ENCODE data around the gene DRGX.

DRGX gene

DNA sequence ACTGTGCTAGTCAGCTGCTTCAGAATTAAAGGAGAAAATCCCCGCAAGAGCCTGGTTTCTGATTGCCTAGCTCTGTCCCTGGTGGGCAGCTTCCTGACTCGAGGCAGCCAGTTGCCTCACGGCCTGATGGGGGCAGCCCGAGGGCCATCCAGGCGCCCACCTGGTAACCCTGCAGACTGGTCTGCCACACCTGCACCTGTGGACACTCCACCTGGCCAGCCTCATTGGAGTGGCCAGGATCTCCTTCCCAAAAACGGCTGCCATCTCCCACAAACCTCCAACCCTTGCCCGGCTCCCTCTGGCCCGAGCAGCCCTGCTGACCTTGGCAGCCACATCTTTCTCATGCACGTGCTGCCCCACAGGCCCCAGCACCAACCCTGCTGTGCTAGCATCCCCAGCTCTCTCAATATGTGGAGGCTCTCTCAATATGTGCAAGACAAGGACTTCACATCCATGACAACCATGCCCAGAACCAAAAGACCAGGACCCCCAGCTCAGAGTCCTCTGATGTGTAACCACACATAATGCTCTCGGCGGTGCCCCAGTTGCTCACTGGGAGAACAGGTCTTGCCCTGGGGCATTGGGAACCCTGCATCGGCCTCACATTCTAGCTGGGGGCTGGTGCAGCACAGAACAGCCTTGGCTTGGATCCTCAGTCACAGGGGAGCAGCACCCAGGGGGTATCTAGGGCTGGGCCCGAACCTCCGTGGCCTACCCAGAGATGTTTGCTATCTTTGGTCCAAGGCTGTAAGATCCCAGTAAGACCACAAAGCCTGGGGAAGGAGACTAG, 14.6 kb downstream of the DRGX start:
- no peak for DNase-seq

DNA sequence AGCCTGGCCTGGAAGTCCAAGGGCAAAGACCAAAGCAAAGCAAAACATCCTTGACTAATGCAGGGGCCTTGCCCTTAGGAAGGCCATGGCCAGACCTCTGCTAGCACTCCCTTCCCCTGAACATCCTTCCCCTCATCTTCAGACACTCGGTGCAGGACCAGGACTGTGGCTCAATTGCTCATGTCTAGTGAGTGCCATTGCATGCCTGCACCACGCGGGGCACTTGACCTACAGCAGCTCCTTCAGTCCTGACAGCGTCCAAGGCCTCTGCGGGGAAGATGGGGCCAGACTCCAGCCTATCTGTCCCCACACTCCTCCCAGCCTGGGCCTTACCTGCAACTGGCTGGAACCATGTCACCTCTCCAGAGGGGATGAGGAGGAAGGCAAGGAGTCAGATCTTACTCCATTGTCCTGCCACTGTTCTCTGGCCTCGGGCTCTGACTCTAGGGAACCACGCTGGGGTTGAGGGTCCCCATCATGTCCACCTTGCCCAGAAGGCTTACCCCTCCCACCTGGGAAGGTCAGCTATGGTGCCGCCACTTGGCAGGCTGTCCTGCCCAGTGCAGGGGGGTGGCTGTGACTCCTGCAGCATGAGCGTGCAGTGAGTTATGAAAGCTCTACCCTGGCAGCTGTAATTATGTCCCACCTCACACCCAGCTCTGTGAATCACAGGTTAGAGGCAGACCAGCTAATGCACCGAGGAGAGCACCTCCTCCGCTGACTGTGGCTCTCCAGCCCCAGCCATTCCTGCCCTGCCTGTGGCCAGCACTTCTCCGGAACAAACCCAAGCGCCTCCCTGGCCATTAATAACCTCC, 16.1 kb downstream of the DRGX start:
- no peak for DNase-seq

DNA sequence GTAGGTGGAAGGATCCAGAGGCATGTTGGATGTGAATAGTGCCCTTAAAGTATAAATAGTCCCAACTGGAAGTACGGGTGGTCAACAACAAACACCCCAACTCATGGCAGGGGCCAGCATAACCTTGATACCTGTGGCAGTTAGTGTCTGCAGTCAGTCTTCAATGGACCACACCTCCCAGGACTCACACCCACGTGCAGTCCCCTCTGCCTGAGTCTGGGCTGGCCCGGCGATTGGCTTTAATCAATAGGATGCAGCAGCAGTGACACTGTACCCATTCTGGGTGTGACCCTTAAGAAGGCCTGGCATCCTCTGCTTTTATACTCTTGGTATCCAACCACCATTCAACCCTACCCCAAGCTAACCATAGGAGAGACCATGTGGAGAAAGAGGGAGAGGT, 18.6 kb downstream of the DRGX start:
- no peak for DNase-seq

DNA sequence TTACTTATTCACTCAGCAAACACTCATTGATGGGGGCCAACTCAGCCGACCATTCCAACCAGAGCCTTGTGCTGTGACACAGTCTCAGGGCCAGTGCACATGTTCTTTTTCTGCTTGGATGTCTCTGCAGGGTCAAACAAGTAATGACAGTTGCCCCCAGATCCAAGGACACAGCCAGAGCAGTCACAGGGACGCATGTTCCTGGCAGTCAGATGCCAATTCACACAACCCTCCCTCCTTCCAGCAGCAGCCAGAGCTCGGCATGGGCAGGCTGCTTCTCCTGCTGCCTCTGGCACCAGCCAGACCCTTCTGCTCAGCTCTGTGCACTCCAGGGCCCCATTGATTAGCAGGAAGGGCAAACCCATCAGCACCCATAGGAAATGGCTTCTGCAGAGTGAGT, 20.3 kb downstream of the DRGX start:
- no peak for DNase-seq

DNA sequence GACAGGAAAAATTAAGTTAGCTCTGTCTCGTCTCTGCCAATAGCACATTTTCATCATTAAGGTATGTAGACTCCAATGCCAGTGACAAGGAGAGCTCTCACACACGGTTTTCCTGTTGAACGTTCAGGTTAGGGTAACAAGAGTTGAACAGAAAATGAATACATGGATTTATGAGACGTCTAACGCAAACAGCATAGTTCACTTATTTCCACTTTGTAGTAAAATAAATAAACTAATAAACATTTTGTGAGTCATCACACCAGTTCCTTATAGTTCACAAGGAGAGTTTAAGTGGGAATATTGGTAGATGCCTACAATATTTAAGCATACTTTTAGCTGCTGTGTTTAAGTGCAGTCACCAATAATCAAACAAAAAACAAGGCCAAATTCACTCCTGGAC, 21.1 kb downstream of the DRGX start:
- DNase-seq: no peak

DNA sequence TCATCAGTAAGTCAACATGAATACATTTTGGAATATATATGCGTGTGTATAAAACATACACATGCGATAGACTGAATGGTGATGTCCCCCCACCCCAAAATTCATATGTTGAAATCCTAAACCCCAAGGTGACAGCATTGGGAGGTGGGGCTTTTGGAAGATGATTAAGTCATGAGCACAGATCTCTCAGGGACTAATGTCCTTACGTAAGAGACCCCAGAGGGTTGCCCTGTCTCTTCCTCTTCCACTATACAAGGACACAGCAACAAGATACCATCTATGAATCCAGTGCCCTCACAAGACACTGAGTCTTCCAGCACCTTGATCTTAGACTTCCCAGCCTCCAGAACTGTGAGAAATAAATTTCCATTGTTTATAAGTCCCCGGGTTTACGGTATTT, 22.5 kb downstream of the DRGX start:
- DNase-seq: no peak

DNA sequence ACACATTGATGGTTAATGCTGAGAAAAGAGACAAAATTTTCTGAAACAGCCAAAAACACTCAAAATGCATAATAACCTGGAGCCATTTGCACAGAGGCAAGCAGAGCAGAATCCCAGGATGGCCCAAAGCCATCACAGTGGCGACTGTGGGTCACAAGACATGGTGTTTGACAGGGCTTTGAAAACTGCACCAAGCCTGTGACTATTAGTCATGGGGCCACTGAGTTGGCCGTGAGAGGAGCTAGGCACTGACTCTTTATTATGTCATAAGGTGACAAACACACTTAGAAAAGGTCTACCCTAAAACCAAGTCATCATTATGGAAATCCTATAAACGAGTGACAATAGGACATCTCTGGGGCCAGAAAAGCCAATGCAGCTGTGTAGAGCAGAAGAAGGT, 23.9 kb downstream of the DRGX start:
- DNase-seq: no peak

DNA sequence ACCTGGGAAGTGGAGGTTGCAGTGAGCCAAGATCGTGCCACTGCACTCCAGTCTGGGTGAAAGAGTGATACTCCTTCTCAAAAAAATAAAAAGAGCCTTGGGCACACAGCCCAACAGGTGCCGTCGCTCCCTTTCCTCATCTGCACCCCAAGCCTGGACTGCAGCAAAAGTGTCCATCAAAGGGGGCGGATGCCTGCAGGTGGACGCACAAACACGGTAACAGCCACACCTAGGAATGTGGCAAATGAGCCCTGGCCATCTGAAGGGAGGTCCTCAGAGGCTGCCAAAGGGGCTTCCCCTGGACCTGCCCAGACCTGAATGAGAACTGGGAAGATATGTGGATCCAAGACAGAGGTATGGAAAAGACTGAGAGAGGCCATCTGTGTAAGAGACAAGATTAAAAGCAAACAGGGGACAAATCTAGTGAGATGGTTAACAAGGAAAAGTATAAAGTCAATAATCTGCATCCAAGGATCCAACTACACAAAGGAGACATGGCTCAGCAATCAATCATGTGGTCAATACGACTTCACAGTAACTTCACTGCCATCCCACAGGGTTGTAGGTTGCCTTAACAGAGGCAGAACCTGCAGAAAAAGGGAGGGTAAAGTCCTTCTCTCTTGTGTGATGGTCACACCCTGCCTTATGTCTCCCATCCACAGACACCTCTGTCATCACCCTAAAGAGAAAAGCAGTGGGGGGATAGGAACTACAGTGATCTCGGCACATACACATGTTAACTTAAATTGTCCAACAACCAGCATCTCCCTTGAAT, 25.4 kb downstream of the DRGX start:
- DNase-seq: no peak

DNA sequence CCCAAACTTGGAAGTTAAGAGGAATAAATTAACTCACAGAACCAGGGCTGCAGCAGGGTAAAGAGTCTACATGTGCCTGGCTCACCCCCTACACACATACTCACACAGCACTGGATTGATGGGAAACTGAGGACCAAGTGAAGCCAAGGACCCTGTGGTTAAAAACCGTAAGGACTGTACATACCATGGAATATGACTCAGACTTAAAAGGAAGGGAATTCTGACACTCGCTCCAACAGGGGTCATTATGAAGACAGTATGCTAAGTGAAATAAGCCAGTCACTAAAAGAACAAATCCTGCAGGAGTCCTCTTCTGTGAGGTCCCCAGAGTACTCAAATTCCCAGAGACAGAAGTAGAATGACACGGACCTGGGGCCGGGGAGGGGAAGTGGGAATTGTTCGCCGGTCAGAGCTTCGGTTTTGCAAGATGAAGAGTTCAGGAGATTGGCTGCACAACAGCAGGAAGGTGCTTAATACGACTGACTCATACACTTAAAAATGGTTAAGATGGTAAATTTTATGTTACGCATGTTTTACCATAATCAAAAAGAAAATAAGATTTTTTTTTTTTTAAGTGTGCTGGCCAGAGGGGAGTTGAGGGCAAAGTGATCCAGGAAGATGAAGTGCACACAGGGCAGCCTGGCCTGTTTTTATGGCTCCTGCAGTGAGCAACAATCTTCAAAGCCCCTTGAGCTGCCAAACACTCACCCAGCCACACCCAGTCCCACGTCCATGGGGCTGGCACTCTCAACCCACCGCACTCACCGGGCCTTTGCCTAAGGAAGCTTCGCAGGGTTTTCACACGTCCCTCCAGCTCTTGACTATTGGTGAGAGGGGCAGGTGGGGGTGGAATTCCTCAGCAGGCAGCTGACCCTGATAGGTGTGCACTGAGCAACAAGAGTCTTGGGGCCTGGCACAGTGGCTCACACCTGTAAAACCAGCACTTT, 26.4 kb downstream of the DRGX start:
- DNase-seq: no peak

DNA sequence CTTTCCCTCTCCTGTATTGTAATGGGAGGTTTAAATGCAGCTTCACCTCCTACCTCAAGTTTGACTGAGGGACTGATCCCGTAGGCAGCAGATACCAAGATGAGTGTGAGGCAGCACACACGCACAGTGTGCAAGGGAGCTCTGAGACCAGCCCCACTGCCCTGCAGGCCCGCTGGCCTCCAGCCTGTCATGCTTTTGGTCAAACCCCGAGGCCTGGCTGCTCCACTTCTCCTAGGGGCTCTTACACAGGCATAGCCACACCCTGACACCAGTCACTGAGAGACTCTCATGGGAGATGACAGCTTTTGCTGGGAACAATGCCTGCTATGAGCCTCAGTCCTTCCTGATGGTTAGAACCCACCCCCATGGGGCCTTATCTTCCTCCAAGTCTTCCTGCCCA, 27.6 kb downstream of the DRGX start:
- DNase-seq: no peak

DNA sequence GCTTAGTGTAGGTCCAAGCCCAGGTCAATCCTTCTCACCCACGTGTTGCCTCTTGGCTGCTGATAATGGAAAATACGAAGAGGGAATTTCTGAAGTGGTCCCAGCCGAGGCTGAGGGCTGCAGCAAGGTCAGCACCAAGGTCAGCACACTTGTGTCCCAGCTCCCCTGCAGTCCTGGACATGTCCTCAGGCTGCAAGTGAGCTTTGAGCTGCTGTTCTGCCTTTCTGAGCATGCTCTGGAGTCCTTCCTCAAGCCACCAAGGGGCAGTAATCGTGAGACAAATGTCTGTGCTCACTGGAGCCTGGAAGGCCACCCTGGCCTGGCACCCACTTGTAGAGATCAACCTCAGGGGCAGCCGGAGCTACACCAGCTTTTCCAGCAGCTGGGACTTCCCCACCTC, 28.3 kb downstream of the DRGX start:
- DNase-seq: no peak

DNA sequence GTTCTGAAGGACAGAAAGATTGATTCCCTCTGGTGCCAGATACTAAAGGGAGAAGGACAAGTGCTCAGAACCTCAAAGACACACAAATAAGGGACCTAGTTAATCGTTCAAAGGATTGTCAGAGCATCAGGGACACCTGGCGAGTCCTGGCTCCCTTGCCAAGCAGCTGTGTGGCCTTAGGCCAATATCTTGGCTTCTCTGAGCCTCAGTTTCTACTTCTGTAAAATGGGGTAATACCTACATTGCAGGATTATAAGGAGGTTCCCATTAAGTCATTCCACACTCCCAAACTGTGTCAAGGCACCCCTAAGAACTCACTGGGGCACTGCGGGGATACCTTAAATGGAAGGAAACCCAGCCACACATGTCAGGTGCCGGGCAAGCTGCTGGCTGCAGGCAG, 29.4 kb downstream of the DRGX start:
- DNase-seq: no peak

DNA sequence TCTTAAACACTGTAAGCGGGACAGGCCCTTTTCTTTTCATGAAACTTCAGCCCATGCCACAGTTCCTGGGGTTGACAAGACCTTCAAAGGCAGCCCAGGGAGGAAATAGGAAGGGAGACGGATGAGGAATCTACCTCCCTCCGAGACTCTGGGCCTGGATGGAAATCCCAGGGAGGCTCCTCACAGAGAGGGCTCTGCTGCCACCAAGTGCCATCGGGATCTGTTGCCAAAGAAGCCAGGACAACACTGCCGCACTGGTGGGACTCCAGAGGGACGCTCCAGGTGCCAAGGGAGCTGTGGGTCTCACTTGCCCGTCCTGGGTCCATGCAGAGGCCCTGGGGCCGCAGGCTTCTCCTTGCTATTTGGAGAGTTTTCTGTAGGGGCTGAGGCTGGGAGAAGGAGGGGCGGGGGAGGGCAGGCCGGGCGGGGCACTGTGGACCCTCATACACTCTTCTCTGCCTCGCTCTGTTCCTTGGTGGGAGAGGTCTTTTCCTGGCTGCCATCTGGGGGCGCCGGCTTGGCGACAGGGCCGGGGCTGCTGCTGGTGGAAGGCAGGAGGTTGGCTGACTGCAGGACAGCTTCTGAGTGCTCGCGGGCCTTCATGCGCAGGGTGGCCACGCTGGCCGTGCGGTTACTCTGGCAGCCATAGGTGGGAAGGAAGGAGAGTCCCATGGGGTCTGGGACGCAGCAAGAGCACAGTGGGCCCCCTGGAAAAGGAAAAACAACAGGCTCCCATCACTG, 30.0 kb downstream of the DRGX start:
- DNase-seq: no peak

DNA sequence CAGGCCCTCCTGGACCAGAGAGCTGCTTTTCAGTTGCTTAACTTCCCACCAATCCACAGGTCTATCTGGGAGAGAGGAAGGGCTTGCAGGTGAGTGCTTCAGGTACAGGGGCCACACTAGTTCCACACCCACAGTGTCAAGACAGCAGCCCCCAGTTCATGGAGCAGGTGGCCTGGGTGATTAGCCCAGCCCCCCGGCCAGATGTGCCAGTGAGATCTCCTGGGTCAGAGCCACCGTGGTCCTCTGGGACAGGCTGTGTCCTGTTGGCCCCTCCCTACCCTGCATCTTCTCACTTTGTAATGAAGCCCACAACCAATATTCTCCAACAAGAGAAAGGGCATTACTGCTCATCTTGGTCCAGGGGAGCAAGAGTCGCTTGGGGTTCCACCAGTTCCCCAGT, 30.6 kb downstream of the DRGX start:
- no peak for DNase-seq

DNA sequence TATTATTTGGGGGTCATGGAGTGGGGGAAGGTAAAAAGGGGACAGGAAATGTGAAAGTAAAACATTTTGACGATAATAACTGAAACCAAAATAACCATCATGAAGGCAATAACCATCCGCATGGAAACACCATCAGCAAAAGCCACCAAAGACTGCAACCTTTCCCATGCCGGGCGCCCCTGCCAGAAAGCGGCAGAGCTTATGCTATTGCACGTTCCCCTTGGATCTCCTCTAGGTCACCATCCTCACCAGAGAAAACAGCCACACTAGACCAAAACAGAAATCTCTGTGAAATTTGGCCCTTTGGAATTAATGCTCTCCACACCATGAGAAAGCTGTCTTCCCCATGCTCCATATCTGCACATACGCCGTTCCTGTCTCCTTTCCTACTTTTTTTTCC, 31.1 kb downstream of the DRGX start:
- DNase-seq: no peak

DNA sequence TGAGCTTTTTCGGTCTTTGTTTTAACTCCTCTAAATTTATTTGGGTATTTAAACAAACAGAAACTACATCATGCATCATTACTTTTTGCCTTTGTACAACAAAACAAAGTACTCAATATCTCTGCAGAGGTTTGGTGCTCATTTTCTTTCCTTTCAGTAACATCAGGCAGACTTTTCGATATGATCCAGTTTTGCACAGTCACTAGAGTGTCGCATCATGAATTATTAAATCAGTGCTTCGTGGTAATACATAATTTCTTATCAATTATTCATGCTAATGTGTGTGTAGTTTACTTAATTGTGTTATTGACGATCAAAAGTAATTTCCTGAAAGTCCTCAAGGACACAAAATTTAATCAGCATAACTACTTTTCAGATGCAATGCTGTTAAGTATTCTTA, 31.8 kb downstream of the DRGX start:
- DNase-seq: no peak

DNA sequence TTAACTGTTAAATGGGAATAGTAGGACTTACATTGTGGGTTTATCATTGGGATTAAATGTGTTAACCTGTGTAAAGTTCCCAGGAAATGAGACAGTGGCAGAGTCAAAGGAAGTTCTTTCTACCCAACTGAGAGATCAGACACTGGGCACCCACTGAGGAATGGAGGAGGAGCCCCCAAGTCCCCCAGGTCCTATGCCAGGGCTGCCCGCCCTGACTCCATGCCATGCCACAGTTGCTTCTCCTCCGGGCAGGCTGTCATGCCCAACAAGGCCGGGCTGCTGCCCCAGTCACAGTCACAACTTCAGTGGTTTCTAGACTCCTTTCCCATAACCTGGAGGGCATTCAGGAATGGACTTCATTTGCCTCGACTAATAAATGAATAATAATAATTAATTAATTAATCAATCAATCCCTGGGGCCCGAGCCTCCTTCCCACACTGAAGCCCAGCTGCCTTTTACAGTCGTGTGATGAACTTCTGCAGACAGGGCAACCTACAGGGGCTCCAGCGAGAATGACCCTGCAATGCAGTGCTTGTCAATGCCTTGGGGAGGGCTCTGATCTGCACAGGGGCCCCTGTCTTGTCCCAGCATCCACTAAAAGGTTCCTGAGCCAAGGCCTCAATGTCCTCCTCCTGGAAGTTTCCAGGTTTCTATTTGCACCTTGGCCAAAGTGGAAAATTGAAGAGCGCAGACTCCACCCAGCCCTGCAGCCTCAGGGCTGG, 32.4 kb downstream of the DRGX start:
- no peak for DNase-seq

DNA sequence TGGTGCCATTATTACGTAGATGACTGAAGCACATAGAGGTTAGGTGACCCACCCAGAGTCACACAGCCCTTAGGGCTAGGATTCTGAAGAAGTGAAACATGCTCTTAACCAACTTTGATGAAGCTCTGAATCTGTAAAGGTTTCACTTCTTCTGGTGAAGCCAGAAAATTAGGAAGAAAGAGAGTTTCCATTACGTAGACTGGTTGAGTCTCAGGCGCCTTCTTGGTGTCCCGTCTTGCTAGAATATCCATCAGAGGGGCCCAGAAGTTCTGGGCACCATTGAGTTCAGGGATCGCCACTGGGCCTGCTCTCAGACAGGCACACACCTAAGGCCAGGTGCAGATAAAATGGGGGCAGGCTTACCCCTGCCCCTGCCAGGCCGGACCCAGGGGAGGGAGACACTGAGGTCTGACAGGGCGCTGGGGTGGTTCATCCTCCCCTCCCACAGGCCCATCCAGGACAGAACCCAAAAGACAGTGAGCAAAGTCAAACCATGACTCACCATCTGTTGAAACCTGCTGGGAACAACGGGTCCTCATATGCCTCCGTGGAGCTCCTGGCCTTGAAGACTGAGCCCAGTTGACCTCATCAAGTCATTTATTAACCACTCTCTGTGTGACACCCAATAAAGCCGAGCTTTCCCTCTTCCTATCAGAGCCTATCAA, 33.2 kb downstream of the DRGX start:
- DNase-seq: no peak

DNA sequence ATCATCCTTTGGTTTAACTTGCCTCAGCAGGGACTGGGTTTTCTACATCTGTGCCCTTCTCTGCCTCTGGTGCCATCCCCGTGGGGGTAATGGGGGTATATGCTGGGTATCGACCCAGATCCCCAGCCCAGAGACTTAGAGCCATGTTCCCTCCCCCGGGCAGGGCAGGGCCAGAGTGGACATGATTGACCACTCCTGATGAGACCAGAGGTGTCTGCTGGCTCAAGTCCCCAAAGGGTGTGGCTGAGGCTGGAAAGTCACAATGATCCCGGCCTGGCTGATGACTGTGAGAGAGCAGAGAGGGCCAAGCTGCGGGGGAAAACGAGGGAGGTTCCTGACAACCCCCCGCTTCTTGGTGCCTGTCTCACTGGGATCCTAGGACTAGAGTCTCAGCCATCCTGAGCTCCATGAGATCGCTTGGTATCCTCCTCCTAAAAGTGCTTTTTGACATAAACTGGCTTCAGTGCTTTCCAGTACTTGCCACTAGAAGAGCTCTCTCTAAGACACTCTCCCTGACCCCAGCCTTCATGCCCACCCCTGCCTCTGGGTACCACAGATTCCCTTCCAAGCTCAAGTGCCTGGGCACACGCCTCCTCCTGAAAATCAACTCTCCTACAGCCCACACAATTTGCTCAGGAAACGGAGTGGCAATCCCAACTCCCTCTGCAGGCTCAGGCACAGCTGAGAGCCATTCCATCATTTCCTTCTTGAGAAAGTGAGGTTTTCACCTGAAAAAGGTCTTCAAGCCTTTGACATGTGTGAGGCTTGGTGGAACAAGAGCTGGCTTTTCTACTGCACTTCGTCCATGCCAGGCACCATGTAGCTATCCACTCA, 33.9 kb downstream of the DRGX start:
- no peak for DNase-seq

DNA sequence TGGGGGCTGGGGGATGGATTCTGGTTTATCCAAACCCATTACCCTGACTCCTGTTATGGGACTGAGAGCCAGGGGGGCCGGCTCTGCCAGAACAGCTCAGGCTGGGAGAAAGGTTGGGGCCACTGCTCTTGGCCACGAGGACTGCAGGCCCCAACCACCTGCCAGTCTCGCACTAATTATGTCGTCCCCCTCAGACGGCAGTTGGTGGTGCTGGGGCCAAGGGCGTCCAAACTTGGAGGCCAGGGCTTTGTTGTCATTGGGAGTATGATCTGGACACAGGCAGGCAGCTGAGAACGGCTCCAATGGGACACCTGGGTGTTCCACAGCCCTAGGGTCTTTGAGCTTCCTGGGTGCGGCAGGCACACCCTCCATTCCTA, 34.7 kb downstream of the DRGX start:
- no peak for DNase-seq
